ENCODE data around the gene RPL10L.

Gene RPL10L

DNA sequence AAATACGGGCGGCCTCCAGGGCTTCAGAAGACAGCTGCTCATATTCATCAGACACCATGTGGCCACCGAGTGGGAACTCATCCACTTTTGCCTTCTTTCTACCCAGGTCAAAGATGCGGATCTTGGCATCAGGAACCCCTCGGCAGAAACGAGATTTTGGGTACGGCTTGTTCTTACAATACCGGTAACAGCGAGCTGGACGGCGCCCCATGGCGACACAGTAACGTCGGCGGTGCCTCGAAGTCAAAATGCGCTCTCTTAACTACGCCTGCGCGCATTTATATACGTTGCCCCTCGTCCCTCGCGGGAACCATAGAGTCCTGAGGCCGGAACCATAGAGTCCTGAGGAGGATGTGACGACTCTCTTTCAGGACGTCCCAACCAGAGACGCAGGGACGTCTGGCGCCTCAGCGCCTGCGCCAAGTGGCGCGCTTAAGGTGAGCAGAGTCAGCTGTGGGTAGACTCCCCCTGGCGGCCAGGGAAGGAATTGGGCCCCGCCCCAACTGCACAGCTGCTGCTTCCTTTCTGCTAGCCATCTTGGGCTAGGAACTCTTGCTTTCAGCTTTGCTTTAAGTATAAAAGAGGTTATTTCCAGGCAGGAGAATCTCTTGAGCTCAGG, at the start of gene RPL10L:
TSS of gene RPL10L (minus strand) at position 256 of the 619 bp plus-strand sequence. CDS start at position 211, 45 bp downstream.
- peak; percentile 24 for DNase-seq

DNA sequence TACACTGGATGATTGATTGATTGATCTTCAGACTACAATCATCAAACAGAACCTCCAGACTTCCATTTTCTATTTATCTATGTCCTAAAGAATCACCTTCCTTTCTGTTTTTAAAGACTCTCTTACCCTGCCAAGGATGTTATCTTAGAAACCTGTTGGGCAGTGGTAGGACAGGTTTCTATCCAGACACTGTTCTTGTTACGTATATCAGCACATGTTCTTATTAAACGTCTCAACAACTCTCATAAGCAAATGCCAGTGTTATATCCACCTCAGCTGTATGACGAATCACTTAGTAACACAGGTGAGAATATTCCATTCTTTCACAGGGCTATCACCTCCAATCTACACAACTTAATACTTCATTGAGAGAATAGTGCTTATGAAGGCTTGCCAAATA, 40.2 kb upstream of the RPL10L start:
- DNase-seq, result no peak

DNA sequence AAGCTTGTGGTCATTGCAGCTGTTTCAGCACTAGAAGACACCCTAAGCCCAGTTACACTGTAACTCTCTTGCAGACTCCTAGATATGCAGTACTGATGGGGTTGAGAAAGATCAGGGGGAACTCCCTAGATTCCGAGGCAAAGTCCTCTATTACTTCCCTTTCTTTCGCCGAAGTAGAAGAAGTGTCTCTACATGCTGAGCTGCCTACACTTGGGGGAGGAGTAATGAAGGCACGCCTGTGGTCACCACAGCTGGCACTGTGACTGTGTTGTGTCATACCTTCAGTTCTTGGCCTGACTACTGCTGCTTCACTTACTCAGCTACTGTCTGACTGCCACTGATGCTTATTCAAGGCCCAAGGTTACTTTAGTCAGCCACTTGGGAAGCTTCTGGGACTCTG, 35.1 kb upstream of the RPL10L start:
- DNase-seq, result no peak

DNA sequence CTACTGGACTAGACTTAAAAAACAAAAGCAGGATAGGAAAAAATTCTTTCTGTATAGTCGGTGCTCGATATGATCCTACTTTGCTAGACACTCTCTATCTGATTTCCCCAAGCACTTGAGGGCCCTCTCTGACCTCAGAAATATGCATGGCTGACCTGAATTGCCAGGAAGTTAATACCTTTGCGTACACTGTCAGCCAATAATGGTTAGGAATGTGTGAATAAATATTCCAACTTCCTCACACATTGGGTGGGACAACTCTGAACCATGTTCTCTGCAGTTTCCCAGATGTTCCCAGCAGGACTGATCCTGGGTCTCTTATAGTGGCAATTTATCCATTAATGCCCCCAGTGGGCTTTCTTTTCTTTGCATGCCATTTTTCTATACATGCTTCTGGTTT, 20.5 kb upstream of the RPL10L start:
- no peak for DNase-seq

DNA sequence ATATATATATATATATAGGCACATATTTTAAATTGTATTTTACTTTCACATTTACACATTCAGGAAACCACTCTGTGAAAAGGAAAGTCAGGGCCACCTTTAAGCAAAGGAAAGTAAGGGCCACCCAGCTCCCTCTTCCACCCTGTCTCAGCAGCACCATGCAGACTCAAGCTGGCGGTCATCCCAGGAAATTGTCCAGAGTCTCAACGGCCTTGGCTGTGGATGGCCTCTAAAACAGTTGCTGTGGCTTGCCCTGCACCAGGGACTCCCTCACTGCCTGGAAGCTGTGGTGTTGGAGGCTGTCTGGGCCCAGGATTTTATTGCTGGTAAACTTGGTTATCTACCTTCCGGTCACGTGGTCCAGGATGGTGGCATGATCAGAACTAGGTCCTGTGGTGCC, 11.8 kb upstream of the RPL10L start:
- DNase-seq, result no peak

DNA sequence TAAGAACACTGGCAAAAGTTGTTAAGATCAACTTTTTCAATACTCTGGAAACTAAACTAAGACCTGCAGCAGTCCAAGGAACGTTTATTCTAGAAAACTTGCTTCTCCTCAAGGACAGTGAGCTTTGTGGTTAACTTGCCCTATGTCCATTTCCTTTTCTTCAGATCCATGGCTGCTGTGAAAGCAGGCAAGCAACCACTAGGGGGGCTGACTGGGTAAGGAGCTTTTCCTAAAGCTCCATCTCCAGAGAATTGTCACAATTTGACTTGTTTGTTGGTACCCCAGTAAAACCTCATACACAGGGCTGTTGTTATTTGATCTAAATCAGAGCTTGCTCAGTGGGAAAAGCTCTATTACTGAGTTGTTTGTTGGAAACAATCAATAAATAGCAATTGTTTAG, 10.1 kb upstream of the RPL10L start:
- no peak for DNase-seq

DNA sequence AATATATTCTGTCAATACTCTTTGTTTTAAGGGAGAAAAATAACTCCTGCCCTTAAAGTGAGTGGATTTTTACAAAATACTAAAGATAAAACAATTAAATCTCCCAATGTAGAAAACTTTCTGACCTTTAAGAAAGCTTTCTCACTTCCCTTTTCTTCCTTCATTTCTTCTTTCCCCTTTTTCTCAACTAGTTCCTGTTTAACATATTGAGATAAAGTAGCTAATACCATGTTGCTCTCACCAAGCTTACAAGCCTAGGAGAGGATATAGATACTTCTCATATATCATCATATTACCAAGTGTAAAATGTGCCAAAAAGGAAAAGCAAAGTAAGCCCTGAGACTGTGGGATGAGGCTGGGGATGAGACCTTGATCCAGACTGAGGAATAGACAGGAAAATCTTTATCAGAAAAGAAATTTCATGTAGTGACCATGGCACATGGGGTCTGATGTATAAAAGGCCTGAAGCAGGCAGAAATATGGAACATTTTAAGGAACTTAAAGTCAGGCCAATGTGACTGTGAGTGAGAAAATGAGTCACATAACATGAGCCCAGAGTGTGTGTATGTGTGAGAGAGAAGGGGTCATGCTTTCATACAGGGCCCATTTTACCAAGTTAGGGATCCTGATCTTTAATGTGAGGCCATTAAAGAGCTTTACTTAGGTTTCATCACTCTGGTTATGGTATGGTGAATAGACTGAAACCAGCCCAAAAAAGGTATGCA, 1.6 kb upstream of the RPL10L start:
- no peak for DNase-seq

DNA sequence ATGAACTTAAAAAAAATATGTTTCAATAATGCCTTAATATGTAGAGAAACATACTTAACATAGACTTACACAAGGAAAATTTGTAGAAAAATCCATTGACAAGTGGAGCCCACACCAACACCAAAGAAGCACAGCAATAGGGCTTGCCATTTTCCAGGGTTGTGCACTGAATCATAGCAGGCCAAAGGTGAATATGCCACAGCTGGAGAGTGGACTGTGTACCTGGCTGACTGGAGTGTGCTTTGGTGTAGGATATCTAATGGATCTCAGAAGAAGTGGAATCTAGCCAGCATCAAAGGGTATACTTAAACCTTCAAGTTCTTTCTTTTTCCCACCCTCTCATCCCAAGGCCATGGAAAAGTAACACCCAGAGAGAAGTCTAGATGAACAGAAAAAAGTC, 4.8 kb downstream of the RPL10L start:
- DNase-seq, result no peak

DNA sequence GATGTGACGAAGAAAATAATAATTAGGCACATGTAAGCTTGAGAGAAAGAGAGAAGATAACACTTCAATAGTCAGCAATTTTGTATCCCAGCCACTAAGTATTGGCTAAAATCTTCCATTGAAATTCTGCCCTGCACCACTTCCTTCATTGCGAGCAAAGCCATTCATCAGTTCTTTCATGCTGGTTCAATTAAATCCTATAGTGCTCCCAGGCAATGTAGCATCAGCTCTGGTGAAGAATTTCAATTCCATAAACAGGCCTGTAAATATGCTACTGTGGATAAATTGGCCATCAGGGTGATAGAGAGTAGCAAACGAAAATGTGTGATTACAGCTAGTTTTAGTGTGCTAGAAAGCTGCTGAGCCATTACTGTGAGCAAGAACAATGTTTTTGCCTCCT, 24.7 kb downstream of the RPL10L start:
- no peak for DNase-seq

All from stimulated activated CD8-positive, alpha-beta memory T cell treated with anti-CD3 and anti-CD28 coated beads, Interleukin-4, amount 100 ng/mL, for 48 hours (primary cell).